Activated CD8-positive, alpha-beta memory T cell treated with anti-CD3 and anti-CD28 coated beads for 36 hours (primary cell): Measurements from ENCODE around the gene CAP2. TPM values are rescaled to one million over a fixed set of nuclear protein-coding genes. Genes with fewer than 3 reads are reported as not detected.

Source experiments
- CTCF ChIA-PET: fragments of 350-600 bp; sonication (Branson Sonifier 250); formaldehyde crosslinking; loops from one replicate; lab custom pipeline; 2021; ENCODE audit warnings: antibody characterized with exemption; lab: Charles Lee
- POLR2A ChIA-PET: fragments of 350-600 bp; sonication (Branson Sonifier 250); formaldehyde crosslinking; loops from one replicate; lab custom pipeline; 2021; ENCODE audit warnings: antibody characterized with exemption; lab: Charles Lee
- total RNA-seq, 2 experiments: library from RNA; stranded (reverse); gene quantifications; one replicate each; pipeline ENCODE4 v1.2.3, GENCODE V29; 2021

Gene CAP2
- total RNA-seq, 2 experiments from 2014 or later = not detected

- ChIA-PET POLR2A (no interaction called here), CTCF (no interaction called here)
Observed at GRCh38 chr6:17486680-17487079, 93.3 kb downstream of the CAP2 start.

GRCh38 chr6:17490724-17491123 is 97.3 kb downstream of the CAP2 start:
- CTCF ChIA-PET = interaction anchor here (1.0 kb wide), 1 partner anchor 313 kb away, joined by 3 read pairs; no protein-coding TSS in a partner anchor
- POLR2A ChIA-PET = no interaction called here

- ChIA-PET CTCF (interaction anchor here (1.0 kb wide), 1 partner anchor 312 kb away, joined by 3 read pairs; no protein-coding TSS in a partner anchor), POLR2A (no interaction called here)
Observed at GRCh38 chr6:17491416-17492142, 98.2 kb downstream of the CAP2 start.

GRCh38 chr6:17492350-17492749 is 99.0 kb downstream of the CAP2 start:
- CTCF ChIA-PET = interaction anchor here (1.2 kb wide), 1 partner anchor 312 kb away, joined by 3 read pairs; no protein-coding TSS in a partner anchor
- POLR2A ChIA-PET = no interaction called here

- POLR2A ChIA-PET = no interaction called here
- CTCF ChIA-PET = interaction anchor here (0.7 to 1.2 kb wide), 2 partner anchors 49 to 312 kb away, joined by 3 to 4 read pairs; no protein-coding TSS in a partner anchor
Observed at GRCh38 chr6:17493286-17493685, 99.9 kb downstream of the CAP2 start.

- ChIA-PET POLR2A (no interaction called here), CTCF (no interaction called here)
Observed at GRCh38 chr6:17494177-17494576, 100.8 kb downstream of the CAP2 start.

GRCh38 chr6:17494919-17495318 is 101.5 kb downstream of the CAP2 start:
- POLR2A ChIA-PET = no interaction called here
- CTCF ChIA-PET = no interaction called here

GRCh38 chr6:17497535-17498095 is 104.2 kb downstream of the CAP2 start:
- POLR2A ChIA-PET = interaction anchor here (0.5 kb wide), 1 partner anchor 103 kb away, joined by 4 read pairs; the partner anchor contains the start of gene FAM8A1
- CTCF ChIA-PET = no interaction called here

GRCh38 chr6:17501442-17501841 is 108.0 kb downstream of the CAP2 start:
- ChIA-PET CTCF (no interaction called here), POLR2A (no interaction called here)

- CTCF ChIA-PET = no interaction called here
Observed at GRCh38 chr6:17501982-17502704, 108.7 kb downstream of the CAP2 start.

GRCh38 chr6:17503051-17503450 is 109.7 kb downstream of the CAP2 start:
- ChIA-PET CTCF (no interaction called here), POLR2A (no interaction called here)

More at GRCh38 chr6:17501982-17502704, 108.7 kb downstream of the CAP2 start:
- POLR2A ChIA-PET = no interaction called here

GRCh38 chr6:17504005-17504404 is 110.6 kb downstream of the CAP2 start:
- POLR2A ChIA-PET = no interaction called here
- CTCF ChIA-PET = no interaction called here

GRCh38 chr6:17505062-17505476 is 111.7 kb downstream of the CAP2 start:
- CTCF ChIA-PET = no interaction called here
- POLR2A ChIA-PET = no interaction called here

- CTCF ChIA-PET = no interaction called here
- POLR2A ChIA-PET = no interaction called here
Observed at GRCh38 chr6:17505767-17506280, 112.4 kb downstream of the CAP2 start.

GRCh38 chr6:17506531-17506930 is 113.1 kb downstream of the CAP2 start:
- CTCF ChIA-PET = no interaction called here
- POLR2A ChIA-PET = no interaction called here

GRCh38 chr6:17506962-17507361 is 113.6 kb downstream of the CAP2 start:
- ChIA-PET CTCF (no interaction called here), POLR2A (no interaction called here)

- POLR2A ChIA-PET = no interaction called here
- CTCF ChIA-PET = interaction anchor here (0.6 kb wide), 1 partner anchor 64 kb away, joined by 4 read pairs; no protein-coding TSS in a partner anchor
Observed at GRCh38 chr6:17511084-17511483, 117.7 kb downstream of the CAP2 start.

GRCh38 chr6:17511580-17511979 is 118.2 kb downstream of the CAP2 start:
- CTCF ChIA-PET = interaction anchor here (0.6 kb wide), 1 partner anchor 64 kb away, joined by 4 read pairs; no protein-coding TSS in a partner anchor
- POLR2A ChIA-PET = no interaction called here

- CTCF ChIA-PET = no interaction called here
Observed at GRCh38 chr6:17519120-17519519, 125.7 kb downstream of the CAP2 start.

GRCh38 chr6:17525637-17526036 is 132.2 kb downstream of the CAP2 start:
- ChIA-PET CTCF (no interaction called here), POLR2A (no interaction called here)

More at GRCh38 chr6:17519120-17519519, 125.7 kb downstream of the CAP2 start:
- POLR2A ChIA-PET = no interaction called here
